BE2C (cell line): ENCODE results near the gene NUP54.
A peak's percentile ranks its signal among the peaks of the same experiment; 100 is the strongest.

Experiments
- DNase-seq: peaks from one replicate; pipeline ENCODE4 v3.0.0-alpha.2; 2020
- H3K27me3 ChIP-seq: fragments of 250-450 bp; sonication (Bioruptor Pico); 2 replicates; pipeline ENCODE4 v1.5.1; 2020; ENCODE audit warnings: mild to moderate bottlenecking
- H3K36me3 ChIP-seq: fragments of 250-450 bp; sonication (Bioruptor Pico); 2 replicates; pipeline ENCODE4 v1.5.1; 2020; ENCODE audit warnings: mild to moderate bottlenecking
- H3K4me1 ChIP-seq: fragments of 250-450 bp; sonication (Bioruptor Pico); 2 replicates; pipeline ENCODE4 v1.5.1; 2020
- H3K4me3 ChIP-seq: 2 replicates; pipeline ENCODE4 v1.5.1; 2011; ENCODE audit warnings: low read depth, low read length
- H3K9me3 ChIP-seq: fragments of 250-450 bp; sonication (Bioruptor Pico); 2 replicates; pipeline ENCODE4 v1.5.1; 2020
- TF ChIP-seq, protein P1 (sequence below): IDR thresholded peaks from 2 replicates; pipeline ENCODE4 v1.5.1; 2012; ENCODE audit warnings: mild to moderate bottlenecking, low read depth, low read length

Gene NUP54

DNA sequence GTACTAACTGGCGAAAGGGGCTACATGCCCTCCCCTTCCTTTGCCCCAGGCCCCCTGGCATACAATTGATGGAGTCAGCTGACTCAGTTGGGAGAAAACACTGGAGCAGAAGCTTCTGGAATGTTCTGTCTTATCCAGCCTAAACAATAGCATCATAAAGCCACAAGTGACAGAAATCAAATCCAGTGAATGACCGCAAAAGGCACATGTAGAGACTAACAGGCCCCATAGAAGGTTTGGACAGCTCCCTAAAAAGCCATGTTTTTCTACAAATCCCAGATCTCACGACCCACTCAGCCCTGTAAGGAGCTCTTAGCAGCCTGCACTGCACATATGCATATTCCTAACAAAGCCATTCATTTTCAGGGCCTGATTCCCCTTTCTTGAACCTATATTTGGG is 40.4 kb upstream of the NUP54 start:
- no peaks in the 10 kb centered on the region for H3K9me3 ChIP-seq
- no peak for DNase-seq
- H3K27me3 ChIP-seq = no peaks in the 10 kb centered on the region
- H3K4me1 ChIP-seq = no peaks in the 10 kb centered on the region
- peaks cover 43% of the 10 kb centered on the region for H3K36me3 ChIP-seq
- TF ChIP-seq, protein P1, sequence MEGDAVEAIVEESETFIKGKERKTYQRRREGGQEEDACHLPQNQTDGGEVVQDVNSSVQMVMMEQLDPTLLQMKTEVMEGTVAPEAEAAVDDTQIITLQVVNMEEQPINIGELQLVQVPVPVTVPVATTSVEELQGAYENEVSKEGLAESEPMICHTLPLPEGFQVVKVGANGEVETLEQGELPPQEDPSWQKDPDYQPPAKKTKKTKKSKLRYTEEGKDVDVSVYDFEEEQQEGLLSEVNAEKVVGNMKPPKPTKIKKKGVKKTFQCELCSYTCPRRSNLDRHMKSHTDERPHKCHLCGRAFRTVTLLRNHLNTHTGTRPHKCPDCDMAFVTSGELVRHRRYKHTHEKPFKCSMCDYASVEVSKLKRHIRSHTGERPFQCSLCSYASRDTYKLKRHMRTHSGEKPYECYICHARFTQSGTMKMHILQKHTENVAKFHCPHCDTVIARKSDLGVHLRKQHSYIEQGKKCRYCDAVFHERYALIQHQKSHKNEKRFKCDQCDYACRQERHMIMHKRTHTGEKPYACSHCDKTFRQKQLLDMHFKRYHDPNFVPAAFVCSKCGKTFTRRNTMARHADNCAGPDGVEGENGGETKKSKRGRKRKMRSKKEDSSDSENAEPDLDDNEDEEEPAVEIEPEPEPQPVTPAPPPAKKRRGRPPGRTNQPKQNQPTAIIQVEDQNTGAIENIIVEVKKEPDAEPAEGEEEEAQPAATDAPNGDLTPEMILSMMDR = no peak
- no peak overlapping the region for H3K4me3 ChIP-seq

DNA sequence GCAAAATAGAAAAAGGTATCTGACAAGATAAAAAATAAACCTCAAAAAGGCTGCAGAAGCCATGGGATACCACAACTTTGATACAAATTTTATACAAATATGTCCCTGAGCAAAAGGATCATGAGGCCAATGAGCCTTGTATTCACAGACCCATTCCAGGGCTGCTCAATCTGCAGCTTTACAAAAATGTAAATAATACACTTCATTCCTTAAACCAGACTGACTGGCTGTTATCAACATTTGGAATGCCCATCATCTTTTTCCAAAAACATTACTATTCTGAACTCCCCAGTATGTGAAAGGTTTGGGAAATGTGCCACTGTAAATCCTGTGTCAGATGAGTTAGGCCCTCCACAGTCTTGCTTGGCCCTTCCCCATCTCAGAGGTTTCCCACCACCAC is 40.0 kb upstream of the NUP54 start:
- Histone ChIP-seq H3K36me3 (peaks cover 39% of the 10 kb centered on the region), H3K4me3 (no peak overlapping the region), H3K9me3 (no peaks in the 10 kb centered on the region), H3K4me1 (no peaks in the 10 kb centered on the region), H3K27me3 (no peaks in the 10 kb centered on the region)
- TF ChIP-seq, protein P1 = no peak
- DNase-seq = no peak

DNA sequence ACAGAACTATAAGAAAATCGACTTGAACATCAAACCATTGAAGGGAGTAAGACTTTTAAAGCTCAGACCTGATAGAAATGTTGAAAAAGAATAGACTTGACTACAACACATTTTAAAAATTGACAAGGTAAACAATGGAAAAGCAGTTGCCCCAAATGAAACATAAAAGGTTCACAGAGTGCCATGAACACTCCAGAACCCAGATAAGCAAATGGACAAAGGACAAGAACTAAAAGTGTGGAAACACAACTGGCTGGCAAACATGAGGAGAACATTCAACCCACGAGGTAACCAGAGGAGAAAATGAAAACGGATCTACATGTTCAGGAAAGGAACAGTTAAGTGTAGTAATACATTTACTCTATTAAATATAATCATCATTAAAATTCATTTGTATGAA is 39.0 kb upstream of the NUP54 start:
- Histone ChIP-seq H3K36me3 (peaks cover 29% of the 10 kb centered on the region), H3K9me3 (no peaks in the 10 kb centered on the region), H3K4me3 (no peak overlapping the region), H3K27me3 (no peaks in the 10 kb centered on the region), H3K4me1 (no peaks in the 10 kb centered on the region)
- no peak for DNase-seq
- TF ChIP-seq, protein P1 = no peak

DNA sequence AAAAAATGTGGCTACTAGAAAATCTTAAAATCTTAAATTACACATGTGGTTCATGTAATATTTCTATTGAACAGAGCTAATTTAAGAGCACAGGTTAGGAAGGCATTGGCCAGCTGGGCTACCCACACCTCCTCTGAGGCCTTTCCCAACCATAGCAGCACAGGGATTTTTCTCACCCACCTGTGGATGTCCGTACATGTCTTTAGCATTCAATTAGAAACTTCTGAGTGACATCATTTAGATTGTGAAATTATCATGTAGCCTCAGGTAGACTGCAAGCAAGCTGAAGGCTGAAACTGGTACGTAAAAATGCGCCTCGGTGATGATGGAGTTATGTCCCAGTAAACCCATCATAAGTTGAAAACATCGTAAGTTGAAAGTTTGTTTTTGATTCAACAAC is 34.3 kb upstream of the NUP54 start:
- H3K4me3 ChIP-seq = no peak overlapping the region
- TF ChIP-seq, protein P1 = no peak
- H3K36me3 ChIP-seq = peaks cover 17% of the 10 kb centered on the region
- peaks cover 5% of the 10 kb centered on the region; the same call in 1 of the 2 replicates for H3K4me1 ChIP-seq
- DNase-seq = no peak
- no peaks in the 10 kb centered on the region for H3K9me3 ChIP-seq
- H3K27me3 ChIP-seq = no peaks in the 10 kb centered on the region

DNA sequence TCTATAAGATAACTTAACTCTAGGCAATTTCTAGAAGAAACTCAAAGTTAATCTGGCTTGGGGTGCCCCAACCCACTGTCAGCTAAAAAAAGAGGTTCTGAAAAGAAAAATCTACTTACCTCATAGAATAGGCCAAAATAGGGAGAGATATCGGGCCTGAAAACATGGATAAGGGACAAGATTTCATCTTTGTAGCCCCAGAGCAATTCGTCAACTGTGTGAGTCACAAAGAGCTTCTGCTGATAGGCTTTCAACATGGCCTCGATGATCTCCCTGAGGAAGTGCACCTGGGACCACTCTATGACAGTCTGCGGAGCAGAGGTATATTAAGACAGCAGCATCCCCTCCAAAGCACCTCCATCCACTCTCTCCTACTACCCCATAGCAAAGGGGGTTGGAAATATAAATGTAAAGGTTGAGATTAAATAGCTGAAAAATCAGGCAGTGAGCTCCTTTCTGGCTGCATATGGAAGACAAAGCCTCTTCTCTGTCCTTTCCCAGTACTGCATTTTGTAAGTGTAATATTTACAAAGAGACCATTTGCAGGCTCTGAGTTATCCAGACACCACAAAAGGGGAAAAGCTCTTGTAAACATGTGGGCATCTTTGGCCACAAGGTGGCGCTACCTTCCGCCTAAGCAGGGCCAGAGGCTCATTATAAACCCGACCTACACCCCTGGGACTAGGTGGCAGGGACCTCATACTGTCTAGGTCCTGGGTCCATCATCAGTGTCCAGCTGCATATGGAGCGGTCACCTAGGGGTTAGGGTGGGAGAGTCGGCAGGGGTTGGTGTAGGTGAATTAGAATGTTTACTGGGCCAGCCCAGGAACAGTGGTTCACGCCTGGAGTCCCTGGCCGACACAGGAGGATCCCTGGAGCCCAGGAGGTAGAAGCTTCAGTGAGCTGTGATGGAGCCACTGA is 31.5 kb upstream of the NUP54 start:
- TF ChIP-seq, protein P1 = peak; percentile 98
- DNase-seq = peak; percentile 90
- H3K4me3 ChIP-seq = no peak overlapping the region
- peaks cover 28% of the 10 kb centered on the region for H3K36me3 ChIP-seq
- peaks cover 5% of the 10 kb centered on the region; the same call in 1 of the 2 replicates for H3K4me1 ChIP-seq
- H3K9me3 ChIP-seq = no peaks in the 10 kb centered on the region
- H3K27me3 ChIP-seq = no peaks in the 10 kb centered on the region

DNA sequence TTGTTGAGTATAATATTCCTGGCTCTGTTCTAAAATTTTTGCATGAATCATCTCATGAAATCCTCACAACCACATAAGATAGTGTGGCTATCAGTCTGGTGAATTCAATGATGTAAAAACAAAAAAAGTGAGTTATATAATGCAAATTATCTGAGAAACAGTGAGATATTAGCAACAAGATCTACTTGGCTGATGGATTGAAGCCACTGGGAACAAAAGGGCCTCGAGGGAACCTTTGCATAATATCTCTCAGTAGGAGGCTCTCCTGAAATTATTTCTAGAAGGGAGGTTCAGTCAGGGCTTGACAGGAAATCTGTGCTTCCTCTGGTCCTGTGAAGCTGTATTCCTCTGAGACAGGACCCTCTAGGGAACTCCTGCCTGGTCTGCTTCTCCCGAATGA is 30.1 kb upstream of the NUP54 start:
- Histone ChIP-seq H3K4me3 (no peak overlapping the region), H3K36me3 (peaks cover 38% of the 10 kb centered on the region), H3K27me3 (no peaks in the 10 kb centered on the region), H3K4me1 (peaks cover 5% of the 10 kb centered on the region; the same call in 1 of the 2 replicates), H3K9me3 (no peaks in the 10 kb centered on the region)
- TF ChIP-seq, protein P1 = no peak
- DNase-seq = no peak
